Immature natural killer cell (primary cell): Measurements from ENCODE around the gene COL20A1. TPM values are rescaled to one million over a fixed set of nuclear protein-coding genes. Genes with fewer than 3 reads are reported as not detected.

Experiments used
- DNase-seq, 3 donors: peaks; one replicate each; pipeline ENCODE4 v3.0.0; 2022; ENCODE audit warnings: mixed read lengths in 1 of 3
- H3K27ac Mint-ChIP-seq, 6 donors: one replicate each; pipeline ENCODE4 v1.8.0; 2020; ENCODE audit warnings: mixed read lengths in 6 of 6, mild to moderate bottlenecking in 5 of 6, inconsistent platforms in 4 of 6, moderate library complexity in 3 of 6
- H3K27me3 Mint-ChIP-seq, 3 donors: one replicate each; pipeline ENCODE4 v1.8.0; 2020 to 2021; ENCODE audit warnings: low read depth in 3 of 3, mild to moderate bottlenecking in 3 of 3, mixed read lengths in 3 of 3, moderate library complexity in 3 of 3, inconsistent platforms in 1 of 3
- H3K36me3 Mint-ChIP-seq, 3 donors: one replicate each; pipeline ENCODE4 v1.8.0; 2020; ENCODE audit warnings: mixed read lengths in 3 of 3, inconsistent platforms in 2 of 3, mild to moderate bottlenecking in 2 of 3
- H3K4me1 Mint-ChIP-seq, 2 donors: one replicate each; pipeline ENCODE4 v1.8.0; 2020; ENCODE audit warnings: inconsistent platforms in 2 of 2, mild to moderate bottlenecking in 2 of 2, mixed read lengths in 2 of 2, moderate library complexity in 1 of 2
- H3K4me3 Mint-ChIP-seq, 5 donors: one replicate each; pipeline ENCODE4 v1.8.0; 2020; ENCODE audit warnings: mild to moderate bottlenecking in 5 of 5, mixed read lengths in 5 of 5, inconsistent platforms in 3 of 5, moderate library complexity in 3 of 5
- H3K9me3 Mint-ChIP-seq, 6 donors: one replicate each; pipeline ENCODE4 v1.8.0; 2020; ENCODE audit warnings: mild to moderate bottlenecking in 6 of 6, mixed read lengths in 6 of 6, inconsistent platforms in 4 of 6, moderate library complexity in 3 of 6
- polyA plus RNA-seq, 3 donors: library from polyadenylated mRNA; unstranded; fragments of 300-500 nt; fragmentation: Illumina TruSeq; gene quantifications; one replicate each; pipeline ENCODE4 v1.2.3, GENCODE V29; 2021

The COL20A1 gene
- polyA plus RNA-seq, 3 donors from 2014 or later: not detected

DNA sequence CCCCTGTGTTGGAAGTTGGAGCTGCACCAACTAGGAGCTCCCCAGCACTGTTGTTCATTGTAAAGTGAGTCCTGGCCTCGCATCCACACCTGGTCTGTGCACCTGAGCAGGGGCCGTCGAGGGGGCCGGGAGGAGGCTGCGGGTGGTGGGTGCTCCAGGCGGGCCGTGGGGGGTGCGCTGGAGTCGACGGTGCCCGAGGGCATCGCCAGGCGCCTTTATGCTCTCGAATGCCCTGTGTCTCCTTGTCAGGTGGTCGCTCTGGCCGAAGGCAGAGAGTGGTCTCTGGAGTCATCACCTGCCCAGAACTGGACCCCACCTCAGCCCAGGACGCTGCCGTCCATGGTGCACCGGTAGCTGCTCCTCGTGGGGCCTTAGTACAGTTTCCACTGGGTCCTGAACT, 16.0 kb upstream of the COL20A1 start:
- no peak for DNase-seq
- H3K4me1 Mint-ChIP-seq: peaks cover 23 to 24% of the 10 kb centered on the region in 2 donors
- no peak overlapping the region for H3K4me3 Mint-ChIP-seq
- H3K27ac Mint-ChIP-seq: no peak overlapping the region
- peaks cover 0 to 4% (median 3%) of the 10 kb centered on the region in 3 donors for H3K36me3 Mint-ChIP-seq
- no peaks in the 10 kb centered on the region for H3K9me3 Mint-ChIP-seq
- H3K27me3 Mint-ChIP-seq: peaks cover 2% of the 10 kb centered on the region in 3 donors

DNA sequence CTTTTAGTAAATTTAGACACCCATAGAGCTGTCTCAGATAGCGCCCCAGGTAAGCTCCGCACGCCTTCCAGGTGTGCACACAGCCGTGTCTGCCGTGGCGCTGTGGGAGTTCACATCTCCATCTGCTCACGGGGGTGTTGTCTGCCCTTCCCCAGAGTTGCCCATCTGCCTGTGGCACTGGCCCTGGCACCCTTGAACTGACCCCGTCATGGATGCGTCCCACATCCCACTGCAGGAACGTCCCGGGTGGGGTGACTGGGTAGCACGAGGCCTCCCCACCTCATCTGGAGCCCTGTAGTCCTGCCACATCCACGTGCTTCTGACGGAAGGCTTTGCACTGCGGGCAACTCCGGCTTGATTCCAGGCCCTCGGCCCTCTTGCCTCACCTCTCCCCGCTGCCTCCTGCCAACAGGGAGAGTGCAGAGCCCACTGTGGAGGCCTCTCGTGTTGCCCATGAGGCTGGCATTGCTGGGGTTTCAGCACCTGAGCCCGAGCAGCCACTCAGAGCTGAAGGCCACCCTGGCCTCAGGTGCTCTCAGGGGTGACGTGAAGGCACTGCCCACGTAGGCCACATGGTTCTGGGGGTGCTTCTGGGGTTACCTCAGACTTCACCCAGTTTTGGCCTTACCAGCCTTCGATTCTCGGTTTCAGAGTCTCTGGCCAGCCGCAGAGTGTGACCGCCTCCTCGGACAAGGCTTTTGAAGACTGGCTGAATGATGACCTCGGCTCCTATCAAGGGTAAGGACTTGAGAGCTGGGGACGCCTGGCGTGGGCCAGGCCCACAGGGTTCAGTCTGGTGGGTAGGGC, 15.3 kb upstream of the COL20A1 start:
- DNase-seq: no peak
- Mint-ChIP-seq H3K9me3 (no peaks in the 10 kb centered on the region), H3K36me3 (peaks cover 0 to 4% (median 3%) of the 10 kb centered on the region in 3 donors), H3K27me3 (peaks cover 2% of the 10 kb centered on the region in 3 donors), H3K4me1 (peaks cover 23% of the 10 kb centered on the region in 2 donors), H3K27ac (peak overlapping the region in 1 of 6 donors; percentile 55), H3K4me3 (no peak overlapping the region)

DNA sequence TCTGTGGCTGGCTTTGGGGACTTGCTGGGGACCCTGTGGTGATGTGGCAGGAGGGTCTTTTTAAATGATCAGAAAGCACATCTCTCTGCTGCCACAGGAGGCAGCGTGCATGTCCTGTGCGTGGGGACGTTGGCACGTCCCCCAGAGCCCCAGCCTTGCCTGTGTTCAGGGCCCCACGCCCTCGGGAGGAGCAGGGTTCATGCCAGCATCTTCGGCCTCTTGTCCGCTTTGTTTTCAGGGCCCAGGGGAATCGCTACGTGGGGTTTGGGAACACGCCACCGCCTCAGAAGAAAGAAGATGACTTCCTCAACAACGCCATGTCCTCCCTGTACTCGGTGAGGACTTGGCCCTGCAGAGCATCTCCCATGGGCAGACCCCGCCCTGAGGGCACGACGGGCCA, 14.3 kb upstream of the COL20A1 start:
- DNase-seq: no peak
- H3K36me3 Mint-ChIP-seq: peaks cover 0 to 4% (median 3%) of the 10 kb centered on the region in 3 donors
- H3K9me3 Mint-ChIP-seq: no peaks in the 10 kb centered on the region
- no peak overlapping the region for H3K4me3 Mint-ChIP-seq
- H3K4me1 Mint-ChIP-seq: peaks cover 17 to 18% of the 10 kb centered on the region in 2 donors
- H3K27me3 Mint-ChIP-seq: peaks cover 1 to 2% (median 2%) of the 10 kb centered on the region in 3 donors
- no peak overlapping the region for H3K27ac Mint-ChIP-seq

DNA sequence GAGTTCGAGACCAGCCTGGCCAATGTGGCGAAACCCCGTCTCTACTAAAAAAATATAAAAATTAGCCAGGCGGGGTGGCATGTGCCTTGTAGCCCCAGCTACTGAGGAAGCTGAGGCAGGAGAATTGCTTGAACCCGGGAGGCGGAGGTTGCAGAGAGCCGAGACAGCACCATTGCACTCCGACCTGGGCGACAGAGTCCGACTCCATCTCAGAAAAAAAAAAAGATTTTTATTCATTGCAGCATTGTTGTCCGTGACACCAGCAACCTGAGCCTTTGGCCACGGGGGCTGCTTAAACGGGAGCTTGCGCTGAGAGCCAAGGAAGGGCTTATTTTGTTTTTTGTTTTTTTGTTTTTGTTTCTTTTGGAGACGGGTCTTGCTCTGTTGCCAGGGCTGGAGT, 13.1 kb upstream of the COL20A1 start:
- Mint-ChIP-seq H3K4me1 (peaks cover 6 to 13% of the 10 kb centered on the region in 2 donors), H3K4me3 (no peak overlapping the region), H3K36me3 (peaks cover 0 to 6% (median 4%) of the 10 kb centered on the region in 3 donors), H3K27ac (no peak overlapping the region), H3K27me3 (peaks cover 0 to 3% (median 0%) of the 10 kb centered on the region in 3 donors), H3K9me3 (no peaks in the 10 kb centered on the region)
- no peak for DNase-seq

DNA sequence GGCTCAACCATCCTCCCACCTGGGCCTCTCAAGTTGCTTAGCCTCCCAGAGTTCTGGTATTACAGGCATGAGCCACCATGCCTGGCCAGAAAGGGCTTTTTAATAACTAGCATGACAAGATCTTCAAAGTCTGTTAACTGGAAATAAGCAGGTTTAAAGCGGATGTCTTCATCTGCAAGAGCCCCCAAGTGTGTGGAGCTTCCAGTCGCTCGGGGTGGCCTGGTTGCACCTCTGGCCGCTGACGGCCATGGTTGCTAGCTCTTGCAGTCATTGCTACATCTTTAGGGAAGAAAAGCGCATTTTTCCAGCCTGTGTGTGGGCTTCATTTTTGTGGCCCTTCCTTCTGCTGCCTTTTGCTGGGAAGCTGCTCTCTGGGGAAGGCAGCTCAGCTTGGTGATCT, 12.6 kb upstream of the COL20A1 start:
- no peak for DNase-seq
- Mint-ChIP-seq H3K4me1 (peaks cover 1 to 8% of the 10 kb centered on the region in 2 donors), H3K27ac (no peak overlapping the region), H3K27me3 (peaks cover 0 to 3% (median 0%) of the 10 kb centered on the region in 3 donors), H3K4me3 (no peak overlapping the region), H3K36me3 (peaks cover 0 to 6% (median 4%) of the 10 kb centered on the region in 3 donors), H3K9me3 (no peaks in the 10 kb centered on the region)

DNA sequence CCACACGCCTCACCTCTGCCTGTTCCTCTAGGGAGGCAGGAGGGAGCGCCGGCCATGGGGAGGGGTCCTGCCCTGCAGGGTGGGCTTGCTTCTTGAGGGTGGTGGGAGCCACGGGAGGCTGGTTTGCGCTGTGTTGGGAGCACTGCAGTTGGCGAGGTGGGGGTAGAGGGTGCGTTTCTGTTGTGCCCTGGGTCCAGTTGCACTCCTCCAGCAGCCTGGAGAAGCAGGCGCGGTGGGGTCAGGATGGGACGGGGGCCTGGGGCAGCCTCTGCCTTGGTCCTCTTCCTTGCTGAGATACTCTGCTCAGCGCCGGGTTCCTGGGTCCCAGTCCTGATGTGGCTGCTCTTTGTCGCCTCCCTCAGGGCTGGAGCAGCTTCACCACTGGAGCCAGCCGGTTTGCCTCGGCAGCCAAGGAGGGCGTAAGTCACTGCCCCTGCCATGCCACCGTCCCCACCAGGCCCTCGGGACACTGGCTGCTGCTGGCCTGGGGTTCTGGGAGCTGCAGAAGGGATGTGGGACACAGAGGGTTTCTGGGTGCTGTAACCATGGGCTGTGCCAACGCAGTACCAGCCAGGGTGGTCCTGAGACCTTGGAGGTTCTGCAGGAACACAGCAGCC, 11.9 kb upstream of the COL20A1 start:
- no peak overlapping the region for H3K27ac Mint-ChIP-seq
- H3K4me1 Mint-ChIP-seq: peaks cover 0 to 7% of the 10 kb centered on the region in 2 donors
- peaks cover 0 to 3% (median 0%) of the 10 kb centered on the region in 3 donors for H3K27me3 Mint-ChIP-seq
- no peaks in the 10 kb centered on the region for H3K9me3 Mint-ChIP-seq
- DNase-seq: no peak
- peaks cover 0 to 6% (median 4%) of the 10 kb centered on the region in 3 donors for H3K36me3 Mint-ChIP-seq
- no peak overlapping the region for H3K4me3 Mint-ChIP-seq

DNA sequence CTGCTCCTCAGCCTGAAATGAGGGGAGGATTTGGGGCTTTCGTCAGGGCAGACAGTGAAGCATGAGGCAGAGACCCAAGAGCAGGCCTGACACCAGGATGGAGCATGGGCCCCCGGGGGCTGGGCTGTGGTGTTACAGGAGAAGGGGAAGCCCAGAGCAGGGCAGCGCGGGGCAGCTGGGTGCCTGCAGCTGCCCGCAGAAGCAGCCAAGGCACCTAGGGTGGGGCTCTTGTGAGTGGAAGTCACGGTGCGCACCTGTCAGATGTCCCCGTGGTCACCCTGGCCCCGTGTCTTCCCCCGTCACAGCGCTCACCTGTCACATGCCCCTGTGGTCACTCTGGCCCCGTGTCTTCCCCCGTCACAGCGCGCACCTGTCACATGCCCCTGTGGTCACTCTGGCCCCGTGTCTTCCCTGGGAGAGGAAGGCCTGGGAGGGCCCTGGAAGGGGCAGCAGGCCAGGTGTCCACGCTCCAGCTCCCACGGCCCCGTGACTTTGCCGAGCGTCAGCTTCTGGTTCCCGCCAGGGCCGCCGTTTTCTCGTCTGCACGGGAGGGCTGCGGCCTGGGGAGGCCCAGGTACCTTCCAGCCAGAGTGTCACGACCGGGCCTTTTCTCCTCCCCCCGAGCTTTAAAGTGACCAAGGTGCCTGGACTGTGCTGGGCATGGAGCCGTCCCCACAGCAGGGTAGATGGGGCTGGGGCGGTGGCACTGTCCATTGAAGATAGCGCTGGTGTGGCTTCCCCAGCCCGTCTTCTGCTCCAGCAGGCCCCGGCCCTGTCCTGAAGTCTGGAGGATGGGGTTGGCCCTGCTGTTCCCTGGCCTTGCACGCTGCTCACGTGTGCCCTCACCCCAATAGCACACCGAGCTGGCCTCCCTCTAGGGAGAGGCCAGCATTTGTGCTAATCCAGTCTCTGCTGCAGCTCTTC, 11.0 kb upstream of the COL20A1 start:
- H3K9me3 Mint-ChIP-seq: no peaks in the 10 kb centered on the region
- DNase-seq: no peak
- H3K27ac Mint-ChIP-seq: no peak overlapping the region
- H3K27me3 Mint-ChIP-seq: peaks cover 0 to 3% (median 0%) of the 10 kb centered on the region in 3 donors
- H3K4me3 Mint-ChIP-seq: no peak overlapping the region
- peaks cover 0 to 6% (median 4%) of the 10 kb centered on the region in 3 donors for H3K36me3 Mint-ChIP-seq
- peaks cover 0 to 5% of the 10 kb centered on the region in 2 donors for H3K4me1 Mint-ChIP-seq

DNA sequence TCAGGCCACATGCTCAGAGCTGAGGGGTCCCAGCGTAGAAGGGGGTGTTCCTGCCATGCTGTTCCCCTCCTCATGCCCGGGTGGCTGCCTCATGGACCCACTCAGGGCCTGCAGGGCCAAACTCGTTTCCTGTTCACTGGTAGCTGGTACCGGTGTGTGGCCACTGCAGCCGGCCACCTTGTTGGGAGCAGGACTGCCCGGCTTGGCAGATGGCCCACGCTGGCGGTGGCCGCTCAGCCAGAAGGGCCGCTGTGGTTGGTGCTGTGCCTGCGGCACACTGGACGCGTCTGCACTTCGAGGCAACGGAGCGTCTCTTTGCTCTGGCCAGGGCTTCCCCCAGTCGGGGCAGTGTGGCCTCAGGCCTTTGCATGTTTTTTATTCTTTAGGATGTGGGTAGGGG, 10.0 kb upstream of the COL20A1 start:
- no peak overlapping the region for H3K27ac Mint-ChIP-seq
- peaks cover 0 to 2% (median 0%) of the 10 kb centered on the region in 3 donors for H3K27me3 Mint-ChIP-seq
- no peak overlapping the region for H3K4me3 Mint-ChIP-seq
- no peak for DNase-seq
- no peaks in the 10 kb centered on the region for H3K9me3 Mint-ChIP-seq
- H3K36me3 Mint-ChIP-seq: peaks cover 0 to 4% (median 3%) of the 10 kb centered on the region in 3 donors
- H3K4me1 Mint-ChIP-seq: peaks cover 0 to 5% of the 10 kb centered on the region in 2 donors

DNA sequence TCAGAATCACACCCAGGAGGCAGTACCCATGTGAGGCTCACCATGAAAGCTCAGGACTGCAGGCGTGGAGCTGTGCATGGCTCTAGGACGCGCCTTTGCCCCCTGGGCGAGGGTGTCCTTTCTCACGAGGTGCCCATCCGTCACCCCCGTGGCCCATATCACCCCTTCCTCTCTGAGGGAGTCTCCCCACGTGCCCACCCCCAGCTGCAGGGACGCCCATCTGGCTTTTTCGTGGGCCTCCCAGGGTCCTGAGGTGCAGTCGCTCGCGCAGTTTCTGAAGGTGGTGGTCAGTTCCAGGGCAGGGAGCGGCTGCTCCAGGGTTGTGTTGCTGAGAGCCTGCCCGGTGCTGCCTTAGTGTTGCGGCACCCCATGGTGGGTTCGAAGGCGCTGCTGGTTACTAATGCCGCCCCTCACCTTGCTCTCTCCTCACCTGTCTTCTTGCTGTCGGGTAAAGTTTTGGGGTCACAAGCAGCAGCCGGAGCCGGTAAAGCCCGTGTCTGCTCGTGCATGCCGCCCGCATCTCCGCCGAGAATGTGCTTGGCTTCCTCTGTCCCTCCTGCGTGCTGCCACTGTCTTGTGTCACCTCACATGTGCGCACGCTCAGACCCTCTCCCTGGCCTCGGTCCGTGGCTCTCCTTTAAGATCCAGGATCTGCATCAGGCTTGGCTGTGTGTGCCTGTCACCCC, 9.4 kb upstream of the COL20A1 start:
- Mint-ChIP-seq H3K4me3 (peak overlapping the region in 1 of 5 donors; percentile 31), H3K36me3 (peaks cover 0 to 7% (median 3%) of the 10 kb centered on the region in 3 donors), H3K27ac (no peak overlapping the region), H3K27me3 (peaks cover 0 to 2% (median 0%) of the 10 kb centered on the region in 3 donors), H3K9me3 (no peaks in the 10 kb centered on the region), H3K4me1 (peaks cover 0 to 5% of the 10 kb centered on the region in 2 donors)
- DNase-seq: no peak

DNA sequence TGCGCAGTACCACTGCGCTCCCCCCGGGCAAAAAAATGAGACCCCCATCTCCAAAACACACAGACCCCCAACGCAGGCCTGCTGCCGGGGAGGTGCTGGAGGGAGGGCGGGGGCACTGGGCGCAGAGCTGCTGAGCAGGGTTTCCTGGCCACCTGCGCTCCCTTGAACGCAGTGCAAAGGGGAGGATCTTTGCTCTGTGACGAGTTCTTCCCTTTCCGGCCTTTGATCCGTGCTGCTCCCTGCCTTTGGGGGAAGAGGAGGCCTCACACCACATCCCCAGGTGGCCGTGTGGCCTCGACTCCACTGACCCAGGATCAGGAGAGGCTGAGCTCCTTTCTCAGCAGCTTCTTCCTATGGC, 8.9 kb upstream of the COL20A1 start:
- Mint-ChIP-seq H3K36me3 (peaks cover 0 to 4% (median 3%) of the 10 kb centered on the region in 3 donors), H3K9me3 (no peaks in the 10 kb centered on the region), H3K4me3 (peak overlapping the region in 1 of 5 donors; percentile 40), H3K27me3 (peaks cover 0 to 2% (median 0%) of the 10 kb centered on the region in 3 donors), H3K27ac (no peak overlapping the region), H3K4me1 (peaks cover 0 to 5% of the 10 kb centered on the region in 2 donors)
- no peak for DNase-seq

DNA sequence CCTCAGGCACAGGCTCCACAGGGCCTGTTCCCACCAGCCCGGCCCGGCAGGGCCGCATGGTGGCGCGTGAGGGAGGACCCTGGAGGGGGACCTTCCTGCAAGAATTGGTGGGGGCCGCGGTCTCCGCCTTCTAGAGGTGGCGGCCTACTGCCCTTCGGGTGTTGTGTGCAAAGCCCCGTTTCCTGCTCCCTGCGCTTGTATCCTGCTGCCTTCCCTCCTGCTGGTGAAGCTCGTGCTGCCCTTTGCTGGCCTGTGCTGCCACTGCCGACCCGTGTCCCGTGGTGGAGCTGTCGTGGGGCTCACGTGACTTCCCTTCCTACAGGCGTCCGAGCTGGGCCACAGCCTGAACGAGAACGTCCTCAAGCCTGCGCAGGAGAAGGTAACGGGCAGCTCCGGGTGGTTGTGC, 8.4 kb upstream of the COL20A1 start:
- peak overlapping the region in 1 of 6 donors; percentile 45 for H3K27ac Mint-ChIP-seq
- H3K9me3 Mint-ChIP-seq: no peaks in the 10 kb centered on the region
- peak overlapping the region in 3 of 5 donors; percentile 13 to 57 (median 38) for H3K4me3 Mint-ChIP-seq
- no peak for DNase-seq
- H3K36me3 Mint-ChIP-seq: peaks cover 0 to 4% (median 3%) of the 10 kb centered on the region in 3 donors
- H3K4me1 Mint-ChIP-seq: peaks cover 0 to 5% of the 10 kb centered on the region in 2 donors
- peaks cover 0 to 2% (median 0%) of the 10 kb centered on the region in 3 donors for H3K27me3 Mint-ChIP-seq

DNA sequence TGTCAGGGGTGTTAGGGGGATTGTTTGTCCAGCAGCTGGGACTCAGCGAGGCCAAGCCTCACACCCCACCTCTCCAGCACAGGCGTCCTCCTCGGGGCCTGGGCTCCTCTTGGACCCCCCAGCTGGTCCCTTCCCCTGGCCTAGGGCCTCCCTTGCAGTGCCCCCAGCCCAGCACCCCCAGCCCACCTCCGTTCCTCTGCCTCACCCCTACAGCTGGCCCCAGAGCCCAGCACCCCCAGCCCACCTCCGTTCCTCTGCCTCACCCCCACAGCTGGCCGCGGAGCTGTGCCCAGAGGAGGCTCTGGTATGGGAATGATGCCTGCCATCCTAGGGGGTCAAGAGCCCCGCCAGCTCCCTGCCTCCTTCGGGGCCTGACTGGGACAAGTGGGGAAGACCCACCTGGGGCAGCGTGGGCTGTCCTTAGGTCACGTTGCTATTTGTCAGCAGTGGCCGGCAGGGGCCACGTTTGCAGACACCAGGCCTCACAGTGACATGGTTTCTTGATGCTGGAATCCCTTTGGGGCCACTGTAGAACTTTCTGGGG, 7.9 kb upstream of the COL20A1 start:
- peaks cover 0 to 2% (median 0%) of the 10 kb centered on the region in 3 donors for H3K27me3 Mint-ChIP-seq
- peaks cover 0 to 4% (median 3%) of the 10 kb centered on the region in 3 donors for H3K36me3 Mint-ChIP-seq
- no peaks in the 10 kb centered on the region for H3K9me3 Mint-ChIP-seq
- DNase-seq: no peak
- no peak overlapping the region for H3K4me3 Mint-ChIP-seq
- peaks cover 0 to 5% of the 10 kb centered on the region in 2 donors for H3K4me1 Mint-ChIP-seq
- peak overlapping the region in 1 of 6 donors; percentile 22 for H3K27ac Mint-ChIP-seq
